Fibroblast of skin of back (primary cell): ENCODE measurements around the gene GDF10.

Experiments used
- DNase-seq: peaks from one replicate; pipeline ENCODE4 v3.0.0-alpha.2; 2013

The GDF10 gene

GRCh38 chr10:47356708-47357107 lies 56.7 kb downstream of the GDF10 start:
- DNase-seq = no peak

- DNase-seq = no peak
Observed at GRCh38 chr10:47357131-47357582, 57.2 kb downstream of the GDF10 start.

- DNase-seq = no peak
Observed at GRCh38 chr10:47357911-47358310, 57.9 kb downstream of the GDF10 start.

- no peak for DNase-seq
Observed at GRCh38 chr10:47358457-47358856, 58.5 kb downstream of the GDF10 start.

DNA sequence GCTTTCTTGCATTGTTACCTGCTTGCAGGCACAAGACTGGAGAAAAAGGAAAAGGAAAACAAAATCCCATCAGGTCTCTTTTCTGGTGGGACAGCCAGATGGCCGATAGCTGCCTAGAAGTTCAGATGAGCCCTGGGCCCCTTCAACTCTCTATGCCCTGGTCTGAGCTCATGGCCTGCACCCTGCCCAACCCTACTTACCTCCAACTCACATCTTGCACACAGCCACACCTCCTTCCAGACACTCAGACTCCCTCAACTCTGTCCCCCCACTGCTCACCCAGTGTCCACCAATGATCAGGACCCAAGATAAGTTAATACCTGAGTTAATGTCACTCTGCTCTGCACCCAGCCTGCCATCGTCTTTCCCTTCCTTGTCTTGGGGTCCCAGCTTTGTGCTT lies 59.1 kb downstream of the GDF10 start:
- no peak for DNase-seq

DNA sequence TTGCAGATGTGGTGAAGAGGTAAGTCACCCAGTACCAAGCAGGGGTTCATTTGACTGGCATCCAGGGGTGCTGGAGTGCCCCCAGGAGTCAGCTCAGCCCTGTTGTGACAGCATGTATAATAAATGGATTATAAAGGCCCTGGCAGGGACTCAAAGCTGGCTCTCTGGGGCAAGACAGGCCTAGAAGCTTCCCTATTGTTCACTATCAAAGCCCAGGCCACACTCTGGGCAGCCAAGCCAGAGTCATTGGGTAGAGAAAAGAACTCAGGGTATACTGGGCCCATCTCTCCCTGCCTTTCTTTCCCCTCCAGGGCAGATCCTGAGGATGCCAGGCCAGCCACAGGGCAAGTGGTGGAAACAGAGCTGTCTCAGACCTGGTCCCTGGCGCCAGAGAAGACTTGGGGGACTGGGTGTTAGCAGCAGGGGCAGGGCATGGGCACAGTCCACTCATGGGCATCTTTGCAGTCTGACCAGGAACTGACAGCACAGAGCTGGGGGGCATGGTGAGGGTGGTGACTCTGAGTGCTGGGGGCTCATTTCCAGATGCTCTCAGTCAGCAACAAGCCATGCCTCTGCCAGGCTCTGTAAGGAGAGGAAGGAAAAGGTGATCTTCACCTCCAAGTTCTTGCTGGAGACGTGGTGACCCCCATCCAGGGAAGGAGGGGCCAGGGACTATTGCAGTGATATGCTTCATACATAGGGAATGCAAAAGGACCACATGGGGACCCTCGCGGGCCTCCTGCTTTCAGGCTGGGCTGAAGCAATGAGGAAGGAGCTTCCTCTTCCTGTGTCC lies 59.8 kb downstream of the GDF10 start:
- DNase-seq = no peak

GRCh38 chr10:47360419-47361040 lies 60.5 kb downstream of the GDF10 start:
- no peak for DNase-seq

DNA sequence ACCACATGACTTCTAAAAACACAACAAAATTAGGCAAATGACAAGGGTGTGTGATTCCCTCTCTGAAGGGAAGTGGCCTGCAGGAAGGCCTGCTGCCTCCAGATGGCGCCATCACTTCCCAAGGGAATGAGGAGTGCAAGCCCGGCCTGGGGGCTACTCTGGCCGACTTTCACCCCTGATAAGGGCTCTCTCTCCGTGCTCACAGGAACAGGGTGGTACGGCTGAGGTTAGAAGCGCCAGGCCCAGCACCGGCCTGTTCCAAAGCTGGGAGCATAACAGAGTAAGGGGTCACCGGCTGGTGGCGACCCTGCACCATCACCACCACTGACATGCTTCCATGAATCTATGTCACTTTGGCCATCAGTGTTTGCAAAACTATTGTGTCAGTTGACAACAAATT lies 61.3 kb downstream of the GDF10 start:
- DNase-seq = peak; percentile 27

DNA sequence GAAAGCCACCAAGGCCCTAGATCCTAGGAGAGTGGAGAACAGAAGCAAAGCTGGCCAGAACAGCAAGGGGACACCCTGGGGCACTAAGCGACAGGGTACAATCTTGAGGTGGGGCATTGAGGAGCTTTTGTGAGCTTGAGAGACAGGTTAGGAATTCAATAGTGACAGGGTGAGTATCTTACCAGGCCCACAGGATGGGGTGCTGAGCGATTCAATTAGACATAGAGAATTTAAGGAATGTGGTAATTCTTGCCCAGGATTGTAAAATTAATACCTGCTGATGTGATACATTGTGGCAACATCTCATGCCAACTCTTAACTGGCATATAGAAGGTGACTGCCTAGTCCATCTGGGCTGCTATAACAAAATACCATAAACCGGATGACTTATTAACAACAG lies 62.2 kb downstream of the GDF10 start:
- DNase-seq = no peak
